T-helper 17 cell (primary cell): Measurements from ENCODE around the gene GSTT4. TPM values are rescaled to one million over a fixed set of nuclear protein-coding genes. Genes with fewer than 3 reads are reported as not detected.
"Not testable (repeated sequence)": the region's sequence is repeated elsewhere in the genome, so short reads cannot be mapped to it uniquely, and the experiment has no call there.

Experiments used
- ATAC-seq: fragments of 150-1000 bp; cut with Tn5 transposase; 2 replicates; pipeline ENCODE4 v1.10.0; 2021; ENCODE audit warnings: mild to moderate bottlenecking, moderate library complexity
- DNase-seq, 3 donors: peaks; one replicate each; pipeline versions ENCODE4 v3.0.0 to v3.0.0-alpha.2; 2020 to 2021
- H3K9me3 ChIP-seq: one replicate; pipeline ENCODE4 v1.7.0; 2013; ENCODE audit warnings: low read length, mild to moderate bottlenecking; ENCODE audit not compliant: control insufficient read depth, poor library complexity, severe bottlenecking
- H3K27ac Mint-ChIP-seq: one replicate; pipeline ENCODE4 v1.8.0; 2022; ENCODE audit warnings: mild to moderate bottlenecking, moderate library complexity, mixed read lengths
- H3K27me3 Mint-ChIP-seq: one replicate; pipeline ENCODE4 v1.8.0; 2022; ENCODE audit warnings: mixed read lengths
- H3K36me3 Mint-ChIP-seq: one replicate; pipeline ENCODE4 v1.8.0; 2022; ENCODE audit warnings: low read depth, mixed read lengths
- H3K4me1 Mint-ChIP-seq: one replicate; pipeline ENCODE4 v1.8.0; 2022; ENCODE audit warnings: mild to moderate bottlenecking, mixed read lengths
- H3K4me3 Mint-ChIP-seq: one replicate; pipeline ENCODE4 v1.8.0; 2022; ENCODE audit warnings: mild to moderate bottlenecking, moderate library complexity, mixed read lengths
- total RNA-seq, 4 donors: library from RNA in 2 of 4; stranded (reverse) in 2 of 4; gene quantifications; one replicate each; pipeline ENCODE4 v1.2.3 and lab custom pipeline; 2022 to 2026

Gene GSTT4
- total RNA-seq, 2 donors from 2014 or later, result not detected

GRCh38 chr22:23951383-23951782 is 53.9 kb downstream of the GSTT4 start:
- DNase-seq, H3K36me3 Mint-ChIP-seq, H3K27me3 Mint-ChIP-seq, H3K9me3 ChIP-seq, ATAC-seq, H3K4me3 Mint-ChIP-seq, H3K27ac Mint-ChIP-seq: not testable (repeated sequence)
- H3K4me1 Mint-ChIP-seq, result peaks cover 11% of the 10 kb centered on the region

GRCh38 chr22:23949764-23950163 is 55.5 kb downstream of the GSTT4 start:
- H3K4me3 Mint-ChIP-seq, H3K27me3 Mint-ChIP-seq, ATAC-seq, DNase-seq, H3K36me3 Mint-ChIP-seq, H3K27ac Mint-ChIP-seq, H3K9me3 ChIP-seq: not testable (repeated sequence)
- peaks cover 10% of the 10 kb centered on the region for H3K4me1 Mint-ChIP-seq

Other genes with a start within 250 kb of the GSTT4 start
- under 1 TPM; 0.30 to 0.81 TPM for gene C22orf15, start 242.5 kb downstream of the GSTT4 start, total RNA-seq
- gene CHCHD10, start 237.5 kb downstream of the GSTT4 start, total RNA-seq, result 10 to 100 TPM; 31.6 to 44.0 TPM
- gene MMP11, start 232.6 kb downstream of the GSTT4 start, total RNA-seq, result 1 to 10 TPM in 1 of 2 donors, under 1 TPM in 1; 0.76 to 1.2 TPM
- gene SMARCB1, start 218.5 kb downstream of the GSTT4 start, total RNA-seq, result 10 to 100 TPM; 45.0 to 53.6 TPM
- 1 to 10 TPM; 2.7 to 3.6 TPM for gene DERL3, start 166.4 kb downstream of the GSTT4 start, total RNA-seq
- 10 to 100 TPM in 1 of 2 donors, 1 to 10 TPM in 1; 9.8 to 11.9 TPM for gene SLC2A11, start 147.6 kb downstream of the GSTT4 start, total RNA-seq
- gene MIF, start 111.1 kb downstream of the GSTT4 start, total RNA-seq, result 100 to 1,000 TPM; 219 to 223 TPM
- not detected for gene GSTT2B, start 44.3 kb downstream of the GSTT4 start, total RNA-seq
- 1 to 10 TPM; 2.4 to 3.5 TPM for gene DDTL, start 38.6 kb downstream of the GSTT4 start, total RNA-seq
- gene DDT, start 31.0 kb downstream of the GSTT4 start, total RNA-seq, result 10 to 100 TPM; 69.4 to 74.2 TPM
- gene GSTT2, start 25.3 kb downstream of the GSTT4 start, total RNA-seq, result not detected
- 100 to 1,000 TPM; 112 to 126 TPM for gene CABIN1, start 5.9 kb upstream of the GSTT4 start, total RNA-seq
- gene SUSD2, start 176.0 kb upstream of the GSTT4 start, total RNA-seq, result 1 to 10 TPM in 1 of 2 donors, under 1 TPM in 1; 0.80 to 1.1 TPM
- not detected for gene GGT5, start 239.6 kb upstream of the GSTT4 start, total RNA-seq